ENCODE data around the gene ZFAND6.

Gene ZFAND6

DNA sequence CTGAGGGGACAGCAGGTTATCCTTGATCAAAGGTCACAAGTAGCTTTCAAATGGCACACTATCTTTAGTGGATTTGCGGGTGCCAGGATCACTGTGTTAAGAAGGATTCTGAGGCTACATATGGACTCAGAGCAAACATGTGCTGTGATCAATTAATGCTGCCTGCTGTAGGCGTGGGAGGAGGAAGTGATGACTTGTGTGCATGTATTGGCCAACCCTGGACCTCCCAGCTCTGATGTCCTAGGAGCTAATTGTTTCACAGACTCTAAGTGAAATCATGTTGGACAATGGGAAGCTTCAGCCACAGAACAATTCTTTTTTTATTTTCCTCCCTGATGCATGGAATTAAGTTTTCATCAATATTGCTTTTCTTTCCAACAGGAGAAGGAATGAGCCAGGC lies 117.7 kb downstream of the ZFAND6 start:
- DNase-seq (ENCODE audit: low read depth in 2 of 2): peak; percentile 45
- H3K4me3 ChIP-seq (replicated peaks in 1 of 2; ENCODE audit: low read depth in 2 of 2, low read length in 2 of 2): no peak overlapping the region
- TF ChIP-seq, protein P1, sequence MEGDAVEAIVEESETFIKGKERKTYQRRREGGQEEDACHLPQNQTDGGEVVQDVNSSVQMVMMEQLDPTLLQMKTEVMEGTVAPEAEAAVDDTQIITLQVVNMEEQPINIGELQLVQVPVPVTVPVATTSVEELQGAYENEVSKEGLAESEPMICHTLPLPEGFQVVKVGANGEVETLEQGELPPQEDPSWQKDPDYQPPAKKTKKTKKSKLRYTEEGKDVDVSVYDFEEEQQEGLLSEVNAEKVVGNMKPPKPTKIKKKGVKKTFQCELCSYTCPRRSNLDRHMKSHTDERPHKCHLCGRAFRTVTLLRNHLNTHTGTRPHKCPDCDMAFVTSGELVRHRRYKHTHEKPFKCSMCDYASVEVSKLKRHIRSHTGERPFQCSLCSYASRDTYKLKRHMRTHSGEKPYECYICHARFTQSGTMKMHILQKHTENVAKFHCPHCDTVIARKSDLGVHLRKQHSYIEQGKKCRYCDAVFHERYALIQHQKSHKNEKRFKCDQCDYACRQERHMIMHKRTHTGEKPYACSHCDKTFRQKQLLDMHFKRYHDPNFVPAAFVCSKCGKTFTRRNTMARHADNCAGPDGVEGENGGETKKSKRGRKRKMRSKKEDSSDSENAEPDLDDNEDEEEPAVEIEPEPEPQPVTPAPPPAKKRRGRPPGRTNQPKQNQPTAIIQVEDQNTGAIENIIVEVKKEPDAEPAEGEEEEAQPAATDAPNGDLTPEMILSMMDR (IDR thresholded peaks at IDR 0.05; ENCODE audit: low read depth, low read length): no peak

DNA sequence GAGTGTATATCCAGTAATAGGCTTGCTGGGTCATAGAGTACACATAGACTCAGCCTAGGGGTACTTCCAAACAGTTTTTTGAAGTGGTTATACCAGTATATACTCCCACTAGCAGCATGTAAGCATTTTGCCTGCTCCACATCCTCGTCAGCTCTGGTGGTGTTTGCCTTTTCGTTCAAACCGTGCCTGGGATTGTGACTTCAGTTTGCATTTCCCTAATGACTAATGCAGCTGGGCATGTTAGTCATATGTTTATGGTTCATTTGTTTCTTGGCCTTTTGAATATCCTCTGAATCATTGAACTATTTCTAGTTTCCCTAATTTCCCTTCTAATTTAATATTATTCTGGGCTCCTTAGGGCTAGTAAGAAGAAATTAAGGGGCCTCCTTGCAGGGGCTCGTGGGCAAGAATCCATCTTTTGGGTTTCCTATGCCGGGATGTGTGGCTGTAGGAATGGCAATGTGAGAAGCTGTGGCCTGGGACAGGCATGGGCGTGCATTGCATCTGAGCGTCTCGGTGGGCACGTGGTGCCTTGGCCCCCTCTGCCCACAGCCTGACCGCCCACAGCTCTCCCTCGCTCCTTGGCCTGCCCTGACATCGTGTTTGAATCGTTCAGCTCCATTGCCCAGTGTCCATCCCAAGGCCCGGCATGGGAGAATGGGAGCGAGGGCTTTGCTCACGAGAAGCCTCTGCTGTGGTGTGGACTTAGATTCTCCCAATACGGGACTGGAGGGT lies 119.7 kb downstream of the ZFAND6 start:
- TF ChIP-seq, protein P1 (IDR thresholded peaks at IDR 0.05; ENCODE audit: low read depth, low read length): no peak
- H3K4me3 ChIP-seq (replicated peaks in 1 of 2; ENCODE audit: low read depth in 2 of 2, low read length in 2 of 2): no peak overlapping the region
- peak; percentile 73 to 95 for DNase-seq (ENCODE audit: low read depth in 2 of 2)

- DNase-seq (ENCODE audit: low read depth in 2 of 2): no peak
- no peak overlapping the region for H3K4me3 ChIP-seq (replicated peaks in 1 of 2; ENCODE audit: low read depth in 2 of 2, low read length in 2 of 2)
- TF ChIP-seq, protein P1 (IDR thresholded peaks at IDR 0.05; ENCODE audit: low read depth, low read length): no peak
These were observed 120.5 kb downstream of the ZFAND6 start for GRCh38 chr15:80179935-80180334.

GRCh38 chr15:80180468-80180867 lies 121.0 kb downstream of the ZFAND6 start:
- no peak for DNase-seq (ENCODE audit: low read depth in 2 of 2)
- no peak overlapping the region for H3K4me3 ChIP-seq (replicated peaks in 1 of 2; ENCODE audit: low read depth in 2 of 2, low read length in 2 of 2)
- TF ChIP-seq, protein P1 (IDR thresholded peaks at IDR 0.05; ENCODE audit: low read depth, low read length): no peak

DNA sequence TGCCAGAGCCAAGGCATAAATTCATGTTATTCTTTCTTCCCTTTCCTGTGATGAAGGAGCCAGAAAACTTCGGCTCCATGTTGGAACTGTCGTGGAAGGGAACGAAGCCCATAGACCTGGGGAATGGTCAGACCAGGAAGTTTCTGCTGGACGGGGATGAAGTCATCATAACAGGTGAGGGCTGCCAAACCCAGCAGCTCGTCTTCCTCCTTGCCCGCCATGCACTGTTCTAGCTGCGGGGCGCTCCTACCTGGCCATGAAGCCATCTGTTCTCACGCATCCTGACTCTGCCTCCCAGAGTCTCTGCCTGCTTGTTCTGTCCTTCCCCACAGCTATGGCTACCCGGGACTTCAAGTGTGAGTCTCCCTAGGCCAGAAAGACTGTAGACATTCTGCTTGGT lies 121.5 kb downstream of the ZFAND6 start:
- no peak for DNase-seq (ENCODE audit: low read depth in 2 of 2)
- no peak overlapping the region for H3K4me3 ChIP-seq (replicated peaks in 1 of 2; ENCODE audit: low read depth in 2 of 2, low read length in 2 of 2)

DNA sequence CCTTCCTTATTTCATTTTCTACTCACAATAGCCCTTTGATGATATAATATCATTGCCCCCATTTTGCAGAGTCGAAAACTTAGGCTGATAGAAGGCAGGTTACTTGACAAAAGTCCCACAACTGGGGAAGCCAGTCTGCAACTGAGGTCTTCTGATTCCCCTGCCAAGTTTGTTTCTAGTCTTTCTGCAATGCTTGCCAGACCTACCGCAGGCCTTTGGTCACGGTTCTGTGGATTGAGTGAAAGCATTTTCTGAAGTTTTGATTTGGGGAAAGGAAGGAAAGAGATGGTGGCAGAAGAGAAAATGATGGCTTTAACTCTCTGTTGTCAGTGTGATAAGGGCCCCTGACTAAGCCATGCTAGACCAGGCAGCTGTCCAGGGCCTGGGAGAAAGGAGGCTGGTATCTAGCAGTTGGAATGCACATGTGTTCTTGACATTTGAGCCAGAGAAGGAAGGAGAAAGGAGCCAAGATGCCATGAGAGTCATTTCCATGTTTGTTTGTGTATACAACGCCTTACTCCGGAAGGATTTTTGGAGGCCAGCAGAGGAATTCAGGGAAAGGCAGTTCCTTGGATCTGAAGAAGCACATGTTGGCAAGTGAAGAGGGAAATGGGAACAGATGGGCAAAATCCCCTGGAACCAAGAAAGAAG lies 123.3 kb downstream of the ZFAND6 start:
- H3K4me3 ChIP-seq (replicated peaks in 1 of 2; ENCODE audit: low read depth in 2 of 2, low read length in 2 of 2): no peak overlapping the region
- peak; percentile 43 to 90 for DNase-seq (ENCODE audit: low read depth in 2 of 2)
- TF ChIP-seq, protein P1 (IDR thresholded peaks at IDR 0.05; ENCODE audit: low read depth, low read length): no peak

More for the DNA sequence above, 121.5 kb downstream of the ZFAND6 start:
- TF ChIP-seq, protein P1 (IDR thresholded peaks at IDR 0.05; ENCODE audit: low read depth, low read length): no peak

Measured in cardiac fibroblast (primary cell).